ENCODE measurements around the gene FTO. TPM values are rescaled to one million over a fixed set of nuclear protein-coding genes. Genes with fewer than 3 reads are reported as not detected.
"Not testable (repeated sequence)": the region's sequence is repeated elsewhere in the genome, so short reads cannot be mapped to it uniquely, and the experiment has no call there.

FTO gene
- total RNA-seq, 2 donors from 2014 or later: 73.6 to 90.6 TPM

- Histone ChIP-seq H3K4me1 (no peaks in the 10 kb centered on the region), H3K4me3 (no peak overlapping the region), H3K27me3 (no peaks in the 10 kb centered on the region), H3K27ac (no peak overlapping the region), H3K36me3 (peaks cover 6% of the 10 kb centered on the region), H3K9me3 (no peaks in the 10 kb centered on the region)
- DNase-seq (ENCODE audit: low spot score): no peak
- TF ChIP-seq, protein P1, sequence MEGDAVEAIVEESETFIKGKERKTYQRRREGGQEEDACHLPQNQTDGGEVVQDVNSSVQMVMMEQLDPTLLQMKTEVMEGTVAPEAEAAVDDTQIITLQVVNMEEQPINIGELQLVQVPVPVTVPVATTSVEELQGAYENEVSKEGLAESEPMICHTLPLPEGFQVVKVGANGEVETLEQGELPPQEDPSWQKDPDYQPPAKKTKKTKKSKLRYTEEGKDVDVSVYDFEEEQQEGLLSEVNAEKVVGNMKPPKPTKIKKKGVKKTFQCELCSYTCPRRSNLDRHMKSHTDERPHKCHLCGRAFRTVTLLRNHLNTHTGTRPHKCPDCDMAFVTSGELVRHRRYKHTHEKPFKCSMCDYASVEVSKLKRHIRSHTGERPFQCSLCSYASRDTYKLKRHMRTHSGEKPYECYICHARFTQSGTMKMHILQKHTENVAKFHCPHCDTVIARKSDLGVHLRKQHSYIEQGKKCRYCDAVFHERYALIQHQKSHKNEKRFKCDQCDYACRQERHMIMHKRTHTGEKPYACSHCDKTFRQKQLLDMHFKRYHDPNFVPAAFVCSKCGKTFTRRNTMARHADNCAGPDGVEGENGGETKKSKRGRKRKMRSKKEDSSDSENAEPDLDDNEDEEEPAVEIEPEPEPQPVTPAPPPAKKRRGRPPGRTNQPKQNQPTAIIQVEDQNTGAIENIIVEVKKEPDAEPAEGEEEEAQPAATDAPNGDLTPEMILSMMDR (IDR thresholded peaks at IDR 0.05): no peak
Measured at GRCh38 chr16:53681354-53681753, 22.6 kb upstream of the FTO start.

DNA sequence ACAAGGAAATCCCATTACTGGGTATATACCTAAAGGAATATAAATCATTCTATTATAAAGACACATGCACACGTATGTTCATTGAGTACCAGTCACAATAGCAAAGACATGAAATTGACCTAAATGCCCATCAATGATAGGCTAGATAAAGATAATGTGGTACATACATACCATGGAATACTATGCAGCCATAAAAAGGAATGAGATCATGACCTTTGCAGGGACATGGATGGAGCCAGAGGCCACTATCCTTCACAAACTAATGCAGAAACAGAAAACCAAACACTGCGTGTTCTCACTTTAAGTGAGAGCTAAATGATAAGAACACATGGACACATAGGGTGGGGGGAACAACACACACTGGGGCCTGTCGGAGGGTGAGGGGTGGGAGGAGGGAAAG lies 18.6 kb upstream of the FTO start:
- not testable (repeated sequence) for H3K27ac ChIP-seq; H3K9me3 ChIP-seq; H3K27me3 ChIP-seq; H3K36me3 ChIP-seq; DNase-seq (ENCODE audit: low spot score); H3K4me1 ChIP-seq; H3K4me3 ChIP-seq

- peaks cover 6% of the 10 kb centered on the region for H3K36me3 ChIP-seq
- no peak for DNase-seq (ENCODE audit: low spot score)
- no peak overlapping the region for H3K27ac ChIP-seq
- TF ChIP-seq, protein P1 (IDR thresholded peaks at IDR 0.05): no peak
- no peaks in the 10 kb centered on the region for H3K27me3 ChIP-seq
- H3K4me3 ChIP-seq: no peak overlapping the region
- H3K4me1 ChIP-seq: no peaks in the 10 kb centered on the region
- H3K9me3 ChIP-seq: no peaks in the 10 kb centered on the region
Measured at GRCh38 chr16:53686710-53687109, 17.2 kb upstream of the FTO start.

- no peaks in the 10 kb centered on the region for H3K4me1 ChIP-seq
- TF ChIP-seq, protein P1 (IDR thresholded peaks at IDR 0.05): no peak
- DNase-seq (ENCODE audit: low spot score): no peak
- H3K4me3 ChIP-seq: no peak overlapping the region
- H3K27ac ChIP-seq: no peak overlapping the region
- H3K36me3 ChIP-seq: peaks cover 6% of the 10 kb centered on the region
- H3K27me3 ChIP-seq: no peaks in the 10 kb centered on the region
- no peaks in the 10 kb centered on the region for H3K9me3 ChIP-seq
Measured at GRCh38 chr16:53689636-53690035, 14.3 kb upstream of the FTO start.

DNA sequence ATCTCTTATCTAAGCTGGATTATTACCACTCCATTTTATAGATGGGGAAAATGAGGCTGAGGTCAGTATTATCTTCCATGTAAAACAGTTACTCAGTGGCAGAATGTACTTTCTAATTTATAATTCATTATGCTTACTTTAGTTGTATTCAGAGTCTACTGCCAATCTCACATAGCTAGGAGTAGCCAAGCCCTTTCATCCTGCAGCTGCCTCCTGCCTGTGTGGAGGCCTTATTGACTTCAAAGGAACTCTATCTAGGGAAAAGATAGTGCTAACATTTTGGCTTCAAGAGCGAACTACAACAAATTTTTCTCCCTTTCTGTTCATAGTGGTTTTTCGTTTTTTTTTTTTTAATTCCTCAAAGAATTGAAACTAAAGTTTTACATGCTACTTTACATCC lies 13.2 kb upstream of the FTO start:
- Histone ChIP-seq H3K27ac (no peak overlapping the region), H3K4me3 (no peak overlapping the region), H3K4me1 (no peaks in the 10 kb centered on the region), H3K9me3 (no peaks in the 10 kb centered on the region), H3K36me3 (no peaks in the 10 kb centered on the region), H3K27me3 (no peaks in the 10 kb centered on the region)
- TF ChIP-seq, protein P1 (IDR thresholded peaks at IDR 0.05): no peak
- DNase-seq (ENCODE audit: low spot score): no peak

DNA sequence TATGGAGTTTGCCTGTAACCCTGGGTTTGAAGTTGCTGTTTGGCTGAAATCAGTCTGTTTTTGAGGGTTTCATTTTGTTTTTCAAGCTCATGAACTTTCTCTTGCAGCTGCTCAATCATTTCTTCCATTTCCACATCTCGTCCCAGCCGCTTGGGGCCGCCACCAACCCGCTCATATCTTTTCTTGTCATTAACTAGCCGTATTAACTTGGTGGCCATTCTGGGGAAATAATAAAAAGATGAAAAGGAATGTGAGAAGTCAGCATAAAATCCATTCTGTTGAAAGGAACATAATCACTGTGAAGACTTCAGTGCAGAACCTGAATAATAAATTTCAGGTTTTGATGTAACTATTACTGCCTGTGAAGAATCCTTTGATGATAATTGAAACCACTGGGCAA lies 11.8 kb upstream of the FTO start:
- no peaks in the 10 kb centered on the region for H3K36me3 ChIP-seq
- H3K9me3 ChIP-seq: no peaks in the 10 kb centered on the region
- H3K27ac ChIP-seq: no peak overlapping the region
- H3K4me1 ChIP-seq: no peaks in the 10 kb centered on the region
- H3K4me3 ChIP-seq: no peak overlapping the region
- H3K27me3 ChIP-seq: no peaks in the 10 kb centered on the region
- TF ChIP-seq, protein P1 (IDR thresholded peaks at IDR 0.05): no peak
- no peak for DNase-seq (ENCODE audit: low spot score)

Data from right atrium auricular region (tissue), 2 donors.